Measurements from ENCODE around the gene EEF1G.
"Not testable (repeated sequence)": the region's sequence is repeated elsewhere in the genome, so short reads cannot be mapped to it uniquely, and the experiment has no call there.

The EEF1G gene, protein sequence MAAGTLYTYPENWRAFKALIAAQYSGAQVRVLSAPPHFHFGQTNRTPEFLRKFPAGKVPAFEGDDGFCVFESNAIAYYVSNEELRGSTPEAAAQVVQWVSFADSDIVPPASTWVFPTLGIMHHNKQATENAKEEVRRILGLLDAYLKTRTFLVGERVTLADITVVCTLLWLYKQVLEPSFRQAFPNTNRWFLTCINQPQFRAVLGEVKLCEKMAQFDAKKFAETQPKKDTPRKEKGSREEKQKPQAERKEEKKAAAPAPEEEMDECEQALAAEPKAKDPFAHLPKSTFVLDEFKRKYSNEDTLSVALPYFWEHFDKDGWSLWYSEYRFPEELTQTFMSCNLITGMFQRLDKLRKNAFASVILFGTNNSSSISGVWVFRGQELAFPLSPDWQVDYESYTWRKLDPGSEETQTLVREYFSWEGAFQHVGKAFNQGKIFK

DNA sequence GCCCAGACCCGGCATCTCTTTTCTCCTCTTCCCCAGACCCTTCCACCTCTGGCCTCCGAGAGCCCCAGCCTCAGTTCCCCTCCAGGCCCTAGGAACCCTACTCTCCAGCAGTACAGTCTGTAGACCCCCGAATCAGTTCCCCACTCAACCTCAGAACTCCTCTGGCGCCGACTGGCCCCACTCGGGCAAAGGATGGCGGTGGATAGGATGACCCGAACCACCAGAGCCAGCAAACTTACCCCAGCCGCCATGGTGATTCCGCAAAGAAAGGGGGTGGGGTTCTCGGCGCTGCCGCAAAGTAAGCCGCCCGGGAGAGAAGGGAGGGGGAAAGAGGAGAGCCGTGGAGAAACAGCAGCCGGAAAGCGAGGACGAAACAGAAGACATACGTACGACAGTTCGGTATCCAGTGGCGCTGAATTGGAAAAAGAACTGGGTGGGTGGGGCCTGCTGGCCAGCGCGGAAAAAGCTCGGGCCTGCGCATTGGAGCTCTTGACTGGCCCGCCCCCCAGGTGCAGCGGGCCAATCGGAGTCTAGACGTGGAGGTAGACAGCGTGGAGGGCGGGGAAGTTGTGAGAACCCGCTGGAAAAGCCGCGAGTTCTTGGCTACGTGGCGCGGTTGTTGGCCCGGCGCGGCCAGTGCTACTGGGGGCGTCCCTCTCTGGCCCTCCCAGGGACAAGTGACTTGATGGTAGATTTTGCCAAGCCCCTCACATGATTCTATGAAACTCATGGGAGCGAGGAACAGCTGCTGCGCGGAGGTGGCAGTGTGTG is at the start of gene EEF1G:
Gene EEF1G, minus strand, starts transcription at position 300 of the 771 bp plus-strand sequence. Its CDS starts 49 bp downstream, at position 251.
- peak; percentile 99 for DNase-seq (ENCODE audit: low spot score)

- no peak for DNase-seq (ENCODE audit: low spot score)
Measured at GRCh38 chr11:62622476-62623089, 48.9 kb upstream of the EEF1G start.

- DNase-seq (ENCODE audit: low spot score), result peak; percentile 98
Measured at GRCh38 chr11:62621567-62622470, 48.1 kb upstream of the EEF1G start, which contains the start of gene B3GAT3. TSS of gene B3GAT3 (minus strand) at chr11:62621986. CDS start at chr11:62621947, 39 bp downstream.

DNA sequence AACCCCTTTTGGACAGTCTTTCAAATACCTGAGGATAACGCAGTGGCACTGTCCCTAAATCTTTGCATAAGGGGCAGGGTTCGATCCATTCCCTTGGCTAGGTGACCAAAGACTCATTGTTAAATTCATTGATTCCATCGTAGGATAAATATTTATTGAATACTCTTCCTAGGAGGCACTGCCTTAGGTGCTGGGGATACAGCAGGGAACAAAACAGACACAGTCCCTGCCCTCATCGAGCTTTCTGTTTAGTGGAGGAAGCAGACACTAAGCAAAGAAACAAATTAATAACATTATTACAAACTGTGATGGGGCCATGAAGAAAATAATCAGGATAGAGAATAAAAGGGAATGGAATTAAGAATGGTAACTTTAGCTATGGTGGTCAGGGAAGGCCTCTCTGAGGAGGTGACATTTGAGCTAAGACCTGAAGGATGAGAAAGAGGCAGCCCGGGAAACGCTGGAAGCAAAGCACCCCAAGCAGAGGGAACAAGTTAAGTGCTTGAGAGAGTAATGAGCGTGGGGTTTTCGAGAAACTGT is 47.4 kb upstream of the EEF1G start:
- DNase-seq (ENCODE audit: low spot score), result no peak

- DNase-seq (ENCODE audit: low spot score), result not testable (repeated sequence)
Measured at GRCh38 chr11:62616957-62617356, 43.3 kb upstream of the EEF1G start.

GRCh38 chr11:62615521-62615920 is 41.8 kb upstream of the EEF1G start:
- no peak for DNase-seq (ENCODE audit: low spot score)

GRCh38 chr11:62614275-62614674 is 40.6 kb upstream of the EEF1G start:
- no peak for DNase-seq (ENCODE audit: low spot score)

DNA sequence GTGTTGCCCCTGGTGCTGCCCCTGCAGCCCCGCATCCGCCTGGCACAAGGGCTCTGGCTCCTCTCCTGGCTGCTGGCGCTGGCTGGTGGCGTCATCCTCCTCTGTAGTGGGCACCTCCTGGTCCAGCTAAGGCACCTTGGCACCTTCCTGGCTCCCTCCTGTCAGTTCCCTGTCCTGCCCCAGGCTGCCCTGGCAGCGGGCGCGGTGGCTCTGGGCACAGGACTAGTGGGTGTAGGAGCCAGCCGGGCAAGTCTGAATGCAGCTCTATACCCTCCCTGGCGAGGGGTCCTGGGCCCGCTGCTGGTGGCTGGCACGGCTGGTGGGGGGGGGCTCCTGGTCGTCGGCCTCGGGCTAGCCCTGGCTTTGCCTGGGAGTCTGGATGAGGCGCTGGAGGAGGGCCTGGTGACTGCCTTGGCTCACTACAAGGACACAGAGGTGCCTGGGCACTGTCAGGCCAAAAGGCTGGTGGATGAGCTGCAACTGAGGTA is 39.6 kb upstream of the EEF1G start:
- no peak for DNase-seq (ENCODE audit: low spot score)

GRCh38 chr11:62612366-62613290 is 38.9 kb upstream of the EEF1G start, which contains the start of the genes EML3 and ROM1:
TSS of gene EML3 (minus strand) at chr11:62612775. CDS start at chr11:62612457, 318 bp downstream.
TSS of gene ROM1 (plus strand) at chr11:62613257. CDS start at chr11:62613282, 25 bp downstream.
- peak; percentile 93 for DNase-seq (ENCODE audit: low spot score)

DNA sequence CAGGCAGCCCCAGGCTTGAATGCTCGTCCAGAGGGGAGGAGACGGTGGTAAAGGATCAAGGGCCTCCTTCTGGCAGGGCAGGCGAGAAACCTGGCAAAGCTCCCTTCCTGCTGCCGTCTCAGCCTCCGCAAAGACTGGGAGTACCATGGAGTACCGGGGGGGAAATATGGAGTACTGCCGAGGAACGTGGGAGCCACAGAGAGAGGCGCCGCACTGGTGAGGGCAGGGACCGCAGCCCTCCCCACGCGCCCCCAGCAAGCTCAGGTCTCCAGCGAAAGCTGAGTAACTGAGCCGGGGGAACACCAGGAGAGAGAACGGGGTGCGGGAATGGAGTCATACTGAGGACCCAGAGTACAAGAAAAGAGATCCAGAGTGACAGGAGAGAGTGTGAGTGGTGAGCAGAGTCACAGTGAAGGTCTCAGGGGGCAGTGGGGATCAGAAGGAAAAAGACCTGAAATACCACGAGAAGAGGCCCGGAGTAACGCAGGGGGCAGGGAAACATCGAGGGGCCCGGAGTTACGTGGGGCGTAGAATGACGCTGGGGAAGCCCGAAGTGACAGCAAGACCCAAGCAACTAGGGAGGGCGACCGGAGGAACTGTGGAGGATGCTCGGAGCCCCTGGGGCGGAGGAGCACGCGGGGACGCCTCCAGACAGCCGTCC is 38.1 kb upstream of the EEF1G start:
- DNase-seq (ENCODE audit: low spot score), result peak; percentile 79

- DNase-seq (ENCODE audit: low spot score), result no peak
Measured at GRCh38 chr11:62610814-62611704, 37.4 kb upstream of the EEF1G start.

GRCh38 chr11:62610403-62610802 is 36.7 kb upstream of the EEF1G start:
- DNase-seq (ENCODE audit: low spot score), result no peak

- DNase-seq (ENCODE audit: low spot score), result no peak
Measured at GRCh38 chr11:62608776-62609175, 35.1 kb upstream of the EEF1G start.

DNA sequence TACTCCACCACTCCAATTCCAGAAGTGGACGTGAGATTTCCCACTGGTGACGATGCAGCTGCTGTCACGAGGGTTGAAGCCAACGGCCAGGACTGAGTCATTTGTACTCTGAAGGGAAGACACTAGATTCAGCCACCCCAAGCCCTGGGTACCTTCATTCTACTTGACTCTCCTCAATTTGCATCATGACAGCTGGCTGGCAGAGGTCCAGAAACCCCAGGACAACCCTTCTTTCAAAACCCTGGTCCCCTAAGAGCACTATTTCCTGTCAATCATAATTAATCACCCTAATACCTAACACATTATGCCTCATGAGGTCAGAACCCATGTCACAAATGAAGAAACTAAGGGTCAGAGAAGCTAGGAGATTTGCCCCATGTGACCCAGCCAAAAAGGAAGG is 34.0 kb upstream of the EEF1G start:
- no peak for DNase-seq (ENCODE audit: low spot score)

GRCh38 chr11:62605902-62606301 is 32.2 kb upstream of the EEF1G start:
- DNase-seq (ENCODE audit: low spot score), result no peak

DNA sequence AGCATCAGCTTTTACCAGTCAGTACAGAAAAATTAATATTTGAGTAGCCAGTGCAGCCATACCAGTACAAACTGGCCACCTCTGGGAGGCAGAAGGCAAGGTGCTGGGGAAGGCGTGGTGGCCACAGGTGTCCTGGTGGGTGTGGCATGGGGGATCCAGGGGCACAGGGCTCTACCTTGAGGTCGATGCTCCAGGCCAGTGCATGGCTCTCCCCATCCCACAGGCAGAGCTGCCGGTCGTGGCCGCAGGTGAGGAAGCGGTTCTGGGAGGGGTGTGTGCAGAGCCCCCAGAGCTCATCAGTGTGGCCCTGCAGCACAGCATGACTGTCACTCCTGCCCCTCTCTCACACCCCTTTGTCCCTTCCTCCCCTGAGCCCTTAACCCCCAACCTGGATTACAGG is 31.8 kb upstream of the EEF1G start:
- no peak for DNase-seq (ENCODE audit: low spot score)

DNA sequence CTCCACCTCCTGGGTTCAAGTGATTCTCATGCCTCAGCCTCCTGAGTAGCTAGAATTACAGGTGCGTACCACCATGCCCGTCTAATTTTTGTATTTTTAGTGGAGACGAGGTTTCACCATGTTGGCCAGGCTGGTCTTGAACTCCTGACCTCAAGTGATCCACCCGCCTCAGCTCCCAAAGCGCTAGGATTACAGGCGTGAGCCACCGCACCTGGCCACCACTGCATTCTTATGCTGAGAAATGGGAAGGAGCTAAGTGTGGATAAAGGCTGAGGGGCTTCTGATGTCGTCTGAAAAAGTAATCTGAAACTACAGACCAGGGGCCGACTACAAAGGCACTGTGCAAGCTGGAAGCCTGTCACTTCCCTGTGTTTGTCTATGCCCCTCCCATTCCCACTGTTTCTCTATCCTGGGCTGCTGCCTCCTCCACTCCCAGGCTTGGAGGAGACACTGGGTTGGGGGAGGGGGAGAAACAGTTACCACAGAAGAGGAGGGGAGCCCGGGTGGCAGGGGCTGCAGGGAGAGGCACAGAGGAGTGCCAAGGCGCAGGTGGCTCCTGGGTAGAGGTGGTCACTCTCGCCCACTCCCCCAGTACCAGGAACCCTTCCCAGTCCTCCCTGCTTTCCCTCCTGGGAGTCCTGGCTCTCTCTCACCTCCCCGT is 30.9 kb upstream of the EEF1G start:
- no peak for DNase-seq (ENCODE audit: low spot score)

All from left forelimb (tissue), 1 donor.